HCT116 (cell line): Measurements from ENCODE around the gene CYP46A1. TPM values are rescaled to one million over a fixed set of nuclear protein-coding genes. Genes with fewer than 3 reads are reported as not detected.

Source experiments
- ATAC-seq: fragments of 200-7000 bp; cut with Tn5 transposase; 2 replicates; pipeline ENCODE4 v1.9.1; 2020; ENCODE audit warnings: mild to moderate bottlenecking, moderate library complexity
- BruUV-seq: library from RNA; stranded (reverse); fragments of 400-500 nt; replicated peaks from 2 replicates; lab custom pipeline; 2021; lab: Mats Ljungman, UMichigan
- CTCF ChIA-PET: fragments of 300-600 bp; sonication (Branson Sonifier 250); formaldehyde crosslinking; loops from one replicate; lab custom pipeline; 2021; ENCODE audit warnings: antibody characterized with exemption; lab: Charles Lee
- POLR2A ChIA-PET: fragments of 300-600, 350-600 bp; sonication (Branson Sonifier 250); formaldehyde crosslinking; loops from one replicate; lab custom pipeline; 2021; ENCODE audit warnings: antibody characterized with exemption; lab: Charles Lee
- RAD21 ChIA-PET, 2 experiments: fragments of 300-600 bp; sonication (Branson Sonifier 250); formaldehyde crosslinking; loops; one replicate each; lab custom pipeline; 2023; ENCODE audit warnings: low total read pairs in 2 of 2; ENCODE audit not compliant: uncharacterized antibody in 2 of 2, unreplicated experiment in 2 of 2, low non-redundant PET in 1 of 2; lab: Charles Lee
- DNase-seq: peaks from one replicate; pipeline ENCODE4 v3.0.0-alpha.2; 2010; ENCODE audit warnings: low read depth, low spot score
- H2AFZ ChIP-seq: fragments of 200-600 bp; shearing (Covaris generic), sonication (generic); 2 replicates; pipeline ENCODE4 v1.6.1; 2017; ENCODE audit warnings: low read depth, mixed run types, mixed read lengths, antibody characterized with exemption, low read length; ENCODE audit not compliant: poor library complexity, severe bottlenecking
- H3K27ac ChIP-seq: 2 replicates; pipeline ENCODE4 v1.5.1; 2012; ENCODE audit warnings: low read depth, low read length
- H3K27me3 ChIP-seq: fragments of 200-600 bp; sonication (generic); 2 replicates; pipeline ENCODE4 v1.6.1; 2016; ENCODE audit warnings: mixed run types, low read length, mixed read lengths; ENCODE audit not compliant: insufficient read depth
- H3K36me3 ChIP-seq, 2 experiments: fragments of 200-500 bp in 1 of 2; fragments of 200-600 bp in 1 of 2; sonication (Bioruptor generic) in 1 of 2; sonication (generic) in 1 of 2; 2 replicates each; pipeline versions ENCODE4 v1.5.1 to v1.6.1; 2014 to 2016; ENCODE audit warnings: low read length in 2 of 2, inconsistent platforms in 1 of 2, mixed read lengths in 1 of 2, mixed run types in 1 of 2; ENCODE audit not compliant: insufficient read depth in 2 of 2, control insufficient read depth in 1 of 2
- H3K4me1 ChIP-seq, 2 experiments: fragments of 200-600 bp in 1 of 2; sonication (generic) in 1 of 2; 2 replicates each; pipeline versions ENCODE4 v1.5.1 to v1.6.1; 2012 to 2017; ENCODE audit warnings: low read length in 2 of 2, inconsistent platforms in 1 of 2, mild to moderate bottlenecking in 1 of 2, mixed read lengths in 1 of 2, mixed run types in 1 of 2, moderate library complexity in 1 of 2; ENCODE audit not compliant: insufficient read depth in 2 of 2, control insufficient read depth in 1 of 2
- H3K4me2 ChIP-seq: fragments of 200-600 bp; sonication (generic); 2 replicates; pipeline ENCODE4 v1.6.1; 2017; ENCODE audit warnings: mixed run types, low read length, mixed read lengths
- H3K4me3 ChIP-seq, 2 experiments: fragments of 200-600 bp in 1 of 2; sonication (generic) in 1 of 2; replicated peaks in 1 of 2; 2 replicates each; pipeline ENCODE4 v1.5.1; 2011 to 2016; ENCODE audit warnings: low read length in 2 of 2, control low read depth in 1 of 2, low read depth in 1 of 2, mild to moderate bottlenecking in 1 of 2, mixed read lengths in 1 of 2, mixed run types in 1 of 2
- H3K79me2 ChIP-seq: fragments of 200-600 bp; sonication (generic); 2 replicates; pipeline ENCODE4 v1.6.1; 2017; ENCODE audit warnings: mild to moderate bottlenecking, mixed run types, low read length, moderate library complexity, mixed read lengths; ENCODE audit not compliant: insufficient read depth
- H3K9ac ChIP-seq: fragments of 200-600 bp; sonication (generic); 2 replicates; pipeline ENCODE4 v1.6.1; 2016; ENCODE audit warnings: low read length, mixed read lengths
- H3K9me2 ChIP-seq: fragments of 200-600 bp; sonication (generic), shearing (Covaris generic); 2 replicates; pipeline ENCODE4 v1.6.1; 2017; ENCODE audit warnings: mixed run types, mild to moderate bottlenecking, moderate library complexity; ENCODE audit not compliant: insufficient read depth
- H3K9me3 ChIP-seq, 2 experiments: fragments of 200-500 bp in 1 of 2; fragments of 200-600 bp in 1 of 2; sonication (Bioruptor generic) in 1 of 2; sonication (generic) in 1 of 2; 2 replicates each; pipeline ENCODE4 v1.6.1; 2014 to 2017; ENCODE audit warnings: low read length in 2 of 2, mixed read lengths in 2 of 2, inconsistent platforms in 1 of 2, low read depth in 1 of 2, mild to moderate bottlenecking in 1 of 2, mixed run types in 1 of 2, moderate library complexity in 1 of 2; ENCODE audit not compliant: control insufficient read depth in 1 of 2, insufficient read depth in 1 of 2
- H4K20me1 ChIP-seq: fragments of 200-600 bp; sonication (generic), shearing (Covaris generic); 2 replicates; pipeline ENCODE4 v1.6.1; 2017; ENCODE audit warnings: mixed run types, mild to moderate bottlenecking, moderate library complexity; ENCODE audit not compliant: insufficient read depth
- intact Hi-C: fragments of 100-400 bp; cut with micrococcal nuclease; formaldehyde crosslinking; loops from 2 replicates; pipeline ENCODE4 v1.10.0; 2022
- total RNA-seq: library from RNA; stranded (reverse); gene quantifications from one replicate; pipeline ENCODE4 v1.2.1, GENCODE V29; 2021; ENCODE audit not compliant: unreplicated experiment
- TF ChIP-seq, protein P1 (sequence below): IDR thresholded peaks from 2 replicates; pipeline ENCODE4 v1.6.1; 2012; ENCODE audit warnings: low read depth

The CYP46A1 gene
- total RNA-seq, 1 experiment from 2014 or later: 0.76 TPM

DNA sequence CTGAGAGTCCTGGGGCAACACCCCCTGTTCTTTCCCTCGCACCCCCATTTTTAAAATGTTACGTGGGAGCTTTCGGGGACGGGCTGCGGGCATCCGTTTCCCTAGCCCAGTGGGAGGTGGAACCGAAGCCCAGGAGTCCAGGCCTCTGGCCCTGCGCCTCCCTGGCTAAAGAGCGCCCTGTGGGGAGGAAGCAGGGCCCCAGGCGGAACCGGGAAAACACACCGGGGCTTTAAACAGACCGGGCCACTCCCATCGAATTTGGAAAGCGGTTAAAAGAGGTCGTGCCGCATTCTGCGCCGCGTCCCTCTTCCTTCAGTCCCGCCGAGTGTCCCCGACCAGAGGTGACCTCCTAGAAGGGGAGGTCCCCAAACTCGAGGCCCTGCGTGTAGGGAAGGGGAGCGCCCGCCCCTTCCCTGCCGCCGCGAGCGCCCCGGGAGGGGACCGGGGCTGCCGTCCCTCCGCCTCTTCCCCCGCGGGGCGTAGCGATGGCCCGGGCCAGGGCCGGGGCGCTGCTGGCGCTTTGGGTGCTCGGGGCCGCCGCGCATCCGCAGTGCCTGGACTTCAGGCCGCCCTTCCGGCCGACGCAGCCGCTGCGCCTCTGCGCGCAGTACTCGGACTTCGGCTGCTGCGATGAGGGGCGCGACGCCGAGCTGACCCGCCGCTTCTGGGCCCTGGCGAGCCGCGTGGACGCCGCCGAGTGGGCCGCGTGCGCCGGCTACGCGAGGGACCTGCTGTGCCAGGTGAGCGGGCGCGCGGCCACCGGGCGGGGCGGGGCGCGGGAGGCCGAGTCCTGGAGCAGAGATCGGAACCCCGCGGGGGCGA is 39.2 kb upstream of the CYP46A1 start, which contains the start of gene HHIPL1:
Gene HHIPL1 (plus strand): TSS at position 407 of the 822 bp plus-strand sequence. CDS start 79 bp downstream, at position 486.
- no peaks in the 10 kb centered on the region for H3K27me3 ChIP-seq
- POLR2A ChIA-PET: no interaction called here
- RAD21 ChIA-PET: no interaction called here
- ATAC-seq: no peak
- no peaks in the 10 kb centered on the region for H3K79me2 ChIP-seq
- no peak within 1 kb of the TSS for H2AFZ ChIP-seq
- BruUV-seq: no TSS peak
- no peaks in the 10 kb centered on the region for H4K20me1 ChIP-seq
- H3K4me1 ChIP-seq: no peaks in the 10 kb centered on the region
- no peak within 1 kb of the TSS for H3K4me2 ChIP-seq
- H3K9me3 ChIP-seq: no peaks in the 10 kb centered on the region
- no peak within 1 kb of the TSS for H3K9ac ChIP-seq
- no peaks in the 10 kb centered on the region for H3K36me3 ChIP-seq
- H3K9me2 ChIP-seq: no peaks in the 10 kb centered on the region
- intact Hi-C loops: no loop called here
- no peak for DNase-seq
- no peak within 1 kb of the TSS for H3K27ac ChIP-seq
- CTCF ChIA-PET: no interaction called here
- TF ChIP-seq, protein P1, sequence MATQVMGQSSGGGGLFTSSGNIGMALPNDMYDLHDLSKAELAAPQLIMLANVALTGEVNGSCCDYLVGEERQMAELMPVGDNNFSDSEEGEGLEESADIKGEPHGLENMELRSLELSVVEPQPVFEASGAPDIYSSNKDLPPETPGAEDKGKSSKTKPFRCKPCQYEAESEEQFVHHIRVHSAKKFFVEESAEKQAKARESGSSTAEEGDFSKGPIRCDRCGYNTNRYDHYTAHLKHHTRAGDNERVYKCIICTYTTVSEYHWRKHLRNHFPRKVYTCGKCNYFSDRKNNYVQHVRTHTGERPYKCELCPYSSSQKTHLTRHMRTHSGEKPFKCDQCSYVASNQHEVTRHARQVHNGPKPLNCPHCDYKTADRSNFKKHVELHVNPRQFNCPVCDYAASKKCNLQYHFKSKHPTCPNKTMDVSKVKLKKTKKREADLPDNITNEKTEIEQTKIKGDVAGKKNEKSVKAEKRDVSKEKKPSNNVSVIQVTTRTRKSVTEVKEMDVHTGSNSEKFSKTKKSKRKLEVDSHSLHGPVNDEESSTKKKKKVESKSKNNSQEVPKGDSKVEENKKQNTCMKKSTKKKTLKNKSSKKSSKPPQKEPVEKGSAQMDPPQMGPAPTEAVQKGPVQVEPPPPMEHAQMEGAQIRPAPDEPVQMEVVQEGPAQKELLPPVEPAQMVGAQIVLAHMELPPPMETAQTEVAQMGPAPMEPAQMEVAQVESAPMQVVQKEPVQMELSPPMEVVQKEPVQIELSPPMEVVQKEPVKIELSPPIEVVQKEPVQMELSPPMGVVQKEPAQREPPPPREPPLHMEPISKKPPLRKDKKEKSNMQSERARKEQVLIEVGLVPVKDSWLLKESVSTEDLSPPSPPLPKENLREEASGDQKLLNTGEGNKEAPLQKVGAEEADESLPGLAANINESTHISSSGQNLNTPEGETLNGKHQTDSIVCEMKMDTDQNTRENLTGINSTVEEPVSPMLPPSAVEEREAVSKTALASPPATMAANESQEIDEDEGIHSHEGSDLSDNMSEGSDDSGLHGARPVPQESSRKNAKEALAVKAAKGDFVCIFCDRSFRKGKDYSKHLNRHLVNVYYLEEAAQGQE: no peak
- TF ChIP-seq, all 23 proteins: peak for 0
- H3K4me3 ChIP-seq: no peak within 1 kb of the TSS
